ENCODE results near the gene DLG5.
A peak's percentile ranks its signal among the peaks of the same experiment; 100 is the strongest.

Gene DLG5

GRCh38 chr10:77821036-77821435 lies 105.5 kb downstream of the DLG5 start:
- DNase-seq (ENCODE audit: low read depth in 3 of 3): no peak

GRCh38 chr10:77820349-77820748 lies 106.2 kb downstream of the DLG5 start:
- DNase-seq (ENCODE audit: low read depth in 3 of 3): no peak

- no peak for DNase-seq (ENCODE audit: low read depth in 3 of 3)
These were observed 107.1 kb downstream of the DLG5 start for GRCh38 chr10:77819210-77820112.

- DNase-seq (ENCODE audit: low read depth in 3 of 3): no peak
These were observed 108.2 kb downstream of the DLG5 start for GRCh38 chr10:77818378-77818777.

- DNase-seq (ENCODE audit: low read depth in 3 of 3): no peak
These were observed 109.0 kb downstream of the DLG5 start for GRCh38 chr10:77817541-77817940.

GRCh38 chr10:77816311-77816710 lies 110.2 kb downstream of the DLG5 start:
- DNase-seq (ENCODE audit: low read depth in 3 of 3): no peak

- DNase-seq (ENCODE audit: low read depth in 3 of 3): no peak
These were observed 113.8 kb downstream of the DLG5 start for GRCh38 chr10:77812741-77813140.

- no peak for DNase-seq (ENCODE audit: low read depth in 3 of 3)
These were observed 114.6 kb downstream of the DLG5 start for GRCh38 chr10:77811831-77812430.

GRCh38 chr10:77810446-77811335 lies 115.9 kb downstream of the DLG5 start:
- no peak for DNase-seq (ENCODE audit: low read depth in 3 of 3)

GRCh38 chr10:77809336-77809735 lies 117.2 kb downstream of the DLG5 start:
- DNase-seq (ENCODE audit: low read depth in 3 of 3): no peak

GRCh38 chr10:77807706-77808105 lies 118.8 kb downstream of the DLG5 start:
- DNase-seq (ENCODE audit: low read depth in 3 of 3): no peak

GRCh38 chr10:77806511-77807157 lies 119.9 kb downstream of the DLG5 start:
- no peak for DNase-seq (ENCODE audit: low read depth in 3 of 3)

GRCh38 chr10:77805676-77806075 lies 120.9 kb downstream of the DLG5 start:
- DNase-seq (ENCODE audit: low read depth in 3 of 3): no peak

- no peak for DNase-seq (ENCODE audit: low read depth in 3 of 3)
These were observed 122.2 kb downstream of the DLG5 start for GRCh38 chr10:77804371-77804770.

GRCh38 chr10:77801474-77802161 lies 124.9 kb downstream of the DLG5 start:
- peak; percentile 24 to 36 (median 29) for DNase-seq (ENCODE audit: low read depth in 3 of 3)

GRCh38 chr10:77800738-77801266 lies 125.8 kb downstream of the DLG5 start:
- no peak for DNase-seq (ENCODE audit: low read depth in 3 of 3)

GRCh38 chr10:77800320-77800719 lies 126.2 kb downstream of the DLG5 start:
- no peak for DNase-seq (ENCODE audit: low read depth in 3 of 3)

- DNase-seq (ENCODE audit: low read depth in 3 of 3): no peak
These were observed 127.2 kb downstream of the DLG5 start for GRCh38 chr10:77799352-77799751.

- no peak for DNase-seq (ENCODE audit: low read depth in 3 of 3)
These were observed 127.6 kb downstream of the DLG5 start for GRCh38 chr10:77798940-77799339.

- DNase-seq (ENCODE audit: low read depth in 3 of 3): no peak
These were observed 130.1 kb downstream of the DLG5 start for GRCh38 chr10:77796311-77796915.
